A673 (cell line): Measurements from ENCODE around the gene CFAP410.

Experiments used
- EZH2 ChIP-seq: fragments of 200-600 bp; sonication (generic); IDR thresholded peaks from 2 replicates; pipeline ENCODE4 v1.6.1; 2017; ENCODE audit warnings: borderline replicate concordance, low read depth, mild to moderate bottlenecking, mixed read lengths, antibody characterized with exemption, low read length; ENCODE audit not compliant: poor library complexity, severe bottlenecking
- TF ChIP-seq, protein P1 (sequence below): fragments of 300-800, 200-600 bp; sonication (generic); conservative IDR thresholded peaks from 2 replicates; pipeline ENCODE4 v1.5.1; 2017; ENCODE audit warnings: low read depth, mild to moderate bottlenecking, antibody characterized with exemption, low read length, moderate library complexity, mixed read lengths

DNA sequence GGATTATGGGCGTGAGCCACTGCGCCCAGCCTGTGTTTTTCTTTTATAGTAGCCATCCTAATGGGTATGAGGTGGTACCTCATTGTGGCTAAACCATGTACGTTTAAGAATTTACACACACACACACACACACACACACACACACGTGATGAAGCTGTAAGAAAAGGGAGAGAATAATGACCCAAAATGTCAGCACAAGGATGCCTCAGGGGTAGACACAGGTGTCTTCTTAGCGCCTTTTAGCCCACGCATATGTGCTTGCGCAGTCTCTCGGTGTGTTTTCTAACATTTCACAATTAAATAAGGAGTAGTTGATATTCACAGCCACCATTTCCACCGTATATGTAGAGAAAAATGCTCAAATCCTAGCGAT lies 40.1 kb downstream of the CFAP410 start:
- TF ChIP-seq, protein P1, sequence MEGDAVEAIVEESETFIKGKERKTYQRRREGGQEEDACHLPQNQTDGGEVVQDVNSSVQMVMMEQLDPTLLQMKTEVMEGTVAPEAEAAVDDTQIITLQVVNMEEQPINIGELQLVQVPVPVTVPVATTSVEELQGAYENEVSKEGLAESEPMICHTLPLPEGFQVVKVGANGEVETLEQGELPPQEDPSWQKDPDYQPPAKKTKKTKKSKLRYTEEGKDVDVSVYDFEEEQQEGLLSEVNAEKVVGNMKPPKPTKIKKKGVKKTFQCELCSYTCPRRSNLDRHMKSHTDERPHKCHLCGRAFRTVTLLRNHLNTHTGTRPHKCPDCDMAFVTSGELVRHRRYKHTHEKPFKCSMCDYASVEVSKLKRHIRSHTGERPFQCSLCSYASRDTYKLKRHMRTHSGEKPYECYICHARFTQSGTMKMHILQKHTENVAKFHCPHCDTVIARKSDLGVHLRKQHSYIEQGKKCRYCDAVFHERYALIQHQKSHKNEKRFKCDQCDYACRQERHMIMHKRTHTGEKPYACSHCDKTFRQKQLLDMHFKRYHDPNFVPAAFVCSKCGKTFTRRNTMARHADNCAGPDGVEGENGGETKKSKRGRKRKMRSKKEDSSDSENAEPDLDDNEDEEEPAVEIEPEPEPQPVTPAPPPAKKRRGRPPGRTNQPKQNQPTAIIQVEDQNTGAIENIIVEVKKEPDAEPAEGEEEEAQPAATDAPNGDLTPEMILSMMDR, result no peak
- no peak for TF ChIP-seq EZH2
